Right ventricle myocardium inferior (tissue), 1 donor: Measurements from ENCODE around the gene HYAL4. TPM values are rescaled to one million over a fixed set of nuclear protein-coding genes. Genes with fewer than 3 reads are reported as not detected.
"Not testable (repeated sequence)": the region's sequence is repeated elsewhere in the genome, so short reads cannot be mapped to it uniquely, and the experiment has no call there.

Source experiments
- ATAC-seq: fragments of 200-7000 bp; cut with Tn5 transposase; one replicate; pipeline ENCODE4 v1.9.1; 2020; ENCODE audit warnings: mild to moderate bottlenecking, moderate library complexity
- DNase-seq: peaks from one replicate; pipeline ENCODE4 v3.0.0; 2021; ENCODE audit errors: missing footprints
- intact Hi-C: fragments of 100-400 bp; cut with DNase I; formaldehyde crosslinking; loops from one replicate; pipeline ENCODE4 v1.11.0; 2022
- long read RNA-seq: library from polyadenylated mRNA; unstranded; transcript quantifications from one replicate; pipeline ENCODE4 v2.0.0, GENCODE V29; 2021
- total RNA-seq: library from RNA; stranded (reverse); fragmentation: NEBNext Ultra II Directional; extraction: Animal tissue kit (Norgen Biotek cat#: 25700); gene quantifications from one replicate; pipeline ENCODE4 v1.2.1, GENCODE V29; 2021
- donor health status: DM: no; HTN: yes; CAD: no; lungs with severe emphysema.

Gene HYAL4
- not detected for total RNA-seq
- long read RNA-seq = 0 reads

- DNase-seq = no peak
- no peak for ATAC-seq
- intact Hi-C loops = no loop called here
Measured at GRCh38 chr7:123844712-123845219, at the start of gene HYAL4. TSS of gene HYAL4 (plus strand) at chr7:123845169. CDS start at chr7:123868274, 23,105 bp downstream.

- intact Hi-C loops = no loop called here
- DNase-seq (no peak), ATAC-seq (no peak)
Measured at GRCh38 chr7:123795917-123796316, 49.1 kb upstream of the HYAL4 start.

GRCh38 chr7:123796568-123796967 is 48.4 kb upstream of the HYAL4 start:
- DNase-seq (no peak), ATAC-seq (no peak)
- intact Hi-C loops = no loop called here

- intact Hi-C loops = loop anchor here (2.0 kb wide), 1 partner anchor 67 kb away; no protein-coding TSS in a partner anchor
- no peak for ATAC-seq
Measured at GRCh38 chr7:123797673-123798531, 47.1 kb upstream of the HYAL4 start.

GRCh38 chr7:123798532-123799188 is 46.3 kb upstream of the HYAL4 start:
- no peak for ATAC-seq
- DNase-seq = no peak
- intact Hi-C loops = loop anchor here (2.0 kb wide), 1 partner anchor 66 kb away; no protein-coding TSS in a partner anchor

More at GRCh38 chr7:123797673-123798531, 47.1 kb upstream of the HYAL4 start:
- no peak for DNase-seq

- DNase-seq (no peak), ATAC-seq (no peak)
- intact Hi-C loops = no loop called here
Measured at GRCh38 chr7:123802249-123802648, 42.7 kb upstream of the HYAL4 start.

GRCh38 chr7:123805287-123805686 is 39.7 kb upstream of the HYAL4 start:
- ATAC-seq (no peak), DNase-seq (no peak)
- intact Hi-C loops = no loop called here

GRCh38 chr7:123809471-123809870 is 35.5 kb upstream of the HYAL4 start:
- ATAC-seq = no peak
- intact Hi-C loops = no loop called here
- DNase-seq = no peak

- ATAC-seq = no peak
- intact Hi-C loops = no loop called here
- no peak for DNase-seq
Measured at GRCh38 chr7:123811056-123811455, 33.9 kb upstream of the HYAL4 start.

GRCh38 chr7:123816916-123817315 is 28.1 kb upstream of the HYAL4 start:
- intact Hi-C loops = no loop called here
- DNase-seq = no peak
- no peak for ATAC-seq

GRCh38 chr7:123819001-123819400 is 26.0 kb upstream of the HYAL4 start:
- DNase-seq (no peak), ATAC-seq (no peak)
- intact Hi-C loops = no loop called here

- ATAC-seq, DNase-seq, intact Hi-C loops: not testable (repeated sequence)
Measured at GRCh38 chr7:123819795-123820194, 25.2 kb upstream of the HYAL4 start.

GRCh38 chr7:123820864-123821263 is 24.1 kb upstream of the HYAL4 start:
- intact Hi-C loops = no loop called here
- DNase-seq (no peak), ATAC-seq (no peak)

GRCh38 chr7:123821320-123821719 is 23.6 kb upstream of the HYAL4 start:
- ATAC-seq = no peak
- no peak for DNase-seq
- intact Hi-C loops = no loop called here

GRCh38 chr7:123823898-123824753 is 20.8 kb upstream of the HYAL4 start:
- intact Hi-C loops = no loop called here
- DNase-seq (no peak), ATAC-seq (no peak)

- DNase-seq (no peak), ATAC-seq (no peak)
- intact Hi-C loops = no loop called here
Measured at GRCh38 chr7:123824754-123825067, 20.3 kb upstream of the HYAL4 start.

GRCh38 chr7:123828805-123829204 is 16.2 kb upstream of the HYAL4 start:
- DNase-seq = no peak
- no peak for ATAC-seq
- intact Hi-C loops = no loop called here

GRCh38 chr7:123836656-123837055 is 8.3 kb upstream of the HYAL4 start:
- DNase-seq = peak; percentile 23
- ATAC-seq = no peak
- intact Hi-C loops = no loop called here

- DNase-seq, ATAC-seq, intact Hi-C loops: not testable (repeated sequence)
Measured at GRCh38 chr7:123839106-123839505, 5.9 kb upstream of the HYAL4 start.
